ENCODE measurements around the gene GTF2F2.

DNA sequence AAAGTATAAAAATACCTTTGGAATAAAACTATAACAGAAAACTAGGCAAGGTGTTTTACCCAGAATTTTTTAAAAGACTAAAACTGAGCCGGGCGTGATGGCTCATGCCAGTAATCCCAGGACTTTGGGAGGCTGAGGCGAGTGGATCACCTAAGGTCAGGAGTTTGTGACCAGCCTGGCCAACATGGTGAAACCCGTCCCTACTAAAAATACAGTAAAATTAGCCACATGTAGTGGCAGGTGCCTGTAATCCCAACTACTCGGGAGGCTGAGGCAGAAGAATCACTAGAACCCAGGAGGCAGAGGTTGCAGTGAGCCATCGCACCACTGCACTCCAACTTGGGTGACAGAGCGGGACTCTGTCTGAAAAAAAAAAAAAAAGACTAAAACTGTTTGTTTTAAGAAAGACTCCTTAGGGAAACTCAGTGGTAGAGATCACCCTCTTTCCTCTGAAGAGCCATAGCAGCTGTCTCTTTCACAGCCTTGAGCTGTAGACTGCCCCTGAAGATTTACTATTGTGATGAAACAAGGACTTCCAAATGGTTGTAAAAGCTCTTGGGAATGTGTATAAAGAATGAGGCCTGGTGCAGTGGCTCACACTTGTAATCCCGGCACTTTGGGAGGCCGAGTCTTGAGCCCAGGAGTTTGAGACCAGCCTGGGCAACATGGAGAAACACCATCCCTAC lies 95.2 kb downstream of the GTF2F2 start:
- TF ChIP-seq CTCF (IDR thresholded peaks at IDR 0.05 in 8 of 11, conservative IDR thresholded peaks at IDR 0.05 in 3 of 11) (no peak), POLR2A (IDR thresholded peaks at IDR 0.05) (no peak), POLR2AphosphoS5 (IDR thresholded peaks at IDR 0.05) (no peak)

Measured in spleen (tissue), 7 donors.